Anterior cingulate cortex (tissue), 58 donors: Measurements from ENCODE around the gene CDH4.

Experiments
- DNase-seq, 58 donors: peaks; one replicate each; lab custom pipeline; 2025; lab: John Stamatoyannopoulos, UW

CDH4 gene

DNA sequence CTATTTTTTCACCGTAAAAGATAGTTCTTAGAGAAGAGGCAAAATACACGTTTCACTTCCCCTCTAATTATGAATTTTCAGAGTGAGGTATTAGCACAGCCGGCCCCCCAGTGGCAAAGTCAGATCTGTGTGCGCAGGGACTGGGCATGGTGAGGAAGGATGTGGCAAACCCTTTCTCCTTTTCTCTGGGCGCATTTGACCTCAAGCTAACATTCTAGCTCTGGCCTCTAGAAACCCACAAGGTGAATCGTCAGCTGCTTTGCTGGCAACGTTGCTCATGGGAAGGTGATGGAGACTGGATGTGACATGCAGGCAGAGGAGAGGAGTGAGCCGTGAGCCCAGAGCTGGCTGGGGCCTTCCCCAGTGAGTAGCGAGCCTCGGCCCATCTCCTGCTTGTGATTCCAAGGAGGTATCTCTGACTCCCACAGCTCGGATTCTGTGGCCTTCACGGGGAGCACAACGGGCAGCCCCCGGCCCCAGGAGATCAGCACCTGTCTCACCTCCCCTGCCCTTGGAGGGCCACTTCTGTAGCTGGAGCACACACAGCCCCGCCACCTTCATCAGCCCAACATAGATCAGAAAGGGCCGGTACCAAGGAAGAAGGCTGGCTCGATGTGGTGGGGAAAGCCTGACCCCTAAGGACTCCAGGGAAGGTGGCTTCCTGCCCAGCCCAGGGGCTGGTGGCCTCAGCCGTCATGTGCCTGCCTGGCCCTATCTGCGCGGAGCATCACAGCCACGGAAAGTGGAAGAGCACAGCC is 660.8 kb downstream of the CDH4 start:
- DNase-seq = no peak

DNA sequence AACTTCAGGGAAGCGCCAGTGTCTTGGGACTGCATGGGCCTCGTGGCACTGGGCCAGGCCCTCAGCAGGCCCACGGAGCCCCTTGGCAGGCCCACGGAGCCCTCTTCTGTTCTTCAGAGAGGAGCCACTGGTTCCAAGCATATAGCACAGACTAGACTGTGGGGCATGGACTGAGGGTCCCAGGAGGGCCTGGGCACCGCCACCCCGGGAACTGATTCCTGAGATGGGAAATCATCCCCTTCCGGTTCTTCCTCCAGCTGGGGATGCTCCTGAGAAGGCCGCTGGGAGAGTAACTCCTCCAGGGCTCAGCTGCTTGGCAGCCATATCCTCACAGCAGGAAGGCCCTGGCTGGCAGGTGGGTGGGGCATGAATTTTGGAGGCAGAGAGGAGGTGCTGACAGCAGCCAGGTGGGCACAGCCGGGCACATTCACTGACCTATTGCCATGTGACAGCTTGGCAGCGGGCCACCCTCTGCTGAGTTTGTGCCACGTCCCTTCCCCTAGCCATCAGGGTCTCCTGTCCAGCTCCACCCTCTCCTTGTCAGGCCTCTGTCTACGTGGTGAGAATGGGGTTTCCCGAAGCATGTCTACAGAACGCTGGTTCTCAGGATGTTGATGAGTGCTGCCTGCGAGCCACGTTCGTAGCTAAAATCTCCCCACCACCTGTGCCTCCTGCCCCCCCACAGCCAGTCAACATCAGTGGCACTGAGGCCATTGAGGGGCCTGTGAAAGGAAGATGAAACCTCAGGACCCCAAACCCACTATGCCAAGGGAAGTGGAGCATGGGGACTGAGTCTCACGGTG is 661.6 kb downstream of the CDH4 start:
- no peak for DNase-seq

DNA sequence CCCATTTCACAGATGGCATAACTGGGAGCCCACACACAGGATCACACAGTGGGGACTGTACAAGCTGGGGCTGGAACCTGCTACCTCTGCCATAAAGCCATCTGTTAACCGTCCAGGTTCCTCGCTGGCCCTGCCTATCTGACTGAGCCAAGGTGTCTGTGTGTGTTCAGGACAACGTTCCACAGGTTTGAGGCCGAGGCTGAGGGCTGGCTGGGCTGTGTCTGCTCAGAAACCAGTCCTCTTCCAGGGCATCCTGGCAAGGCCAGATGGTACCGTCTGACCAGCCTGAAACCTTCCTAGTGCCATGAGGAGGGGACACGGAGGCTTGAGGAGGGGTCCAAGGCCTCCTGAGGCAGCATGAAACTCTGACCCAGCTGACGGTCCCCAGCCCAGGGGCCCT is 663.0 kb downstream of the CDH4 start:
- DNase-seq = no peak

DNA sequence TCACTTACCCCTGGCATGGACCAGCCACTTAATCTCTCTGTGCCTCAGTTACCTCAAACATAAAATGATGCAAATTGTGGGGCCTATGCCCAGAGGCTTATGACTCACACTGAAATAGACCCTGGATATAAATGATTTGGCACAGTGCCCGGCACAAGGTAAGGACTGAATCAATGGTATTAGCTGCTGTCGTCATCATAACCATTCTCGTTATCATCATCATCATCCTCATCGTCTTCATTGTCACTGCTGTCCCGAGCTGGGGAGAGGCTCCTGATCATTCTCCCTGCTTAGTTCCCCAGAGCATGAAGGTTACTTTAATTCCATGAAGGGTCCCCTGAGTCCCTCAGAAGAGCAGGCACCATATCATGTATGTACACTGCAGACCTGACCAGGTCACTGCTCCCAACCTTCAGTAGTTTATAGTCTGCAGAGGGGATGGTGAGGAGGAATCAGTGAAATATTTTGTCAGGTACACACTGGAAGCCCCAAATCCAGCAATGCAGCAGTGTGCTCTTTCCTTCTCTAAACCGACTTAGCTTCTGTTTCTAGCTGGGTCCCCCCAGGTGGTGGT is 664.3 kb downstream of the CDH4 start:
- DNase-seq = no peak

DNA sequence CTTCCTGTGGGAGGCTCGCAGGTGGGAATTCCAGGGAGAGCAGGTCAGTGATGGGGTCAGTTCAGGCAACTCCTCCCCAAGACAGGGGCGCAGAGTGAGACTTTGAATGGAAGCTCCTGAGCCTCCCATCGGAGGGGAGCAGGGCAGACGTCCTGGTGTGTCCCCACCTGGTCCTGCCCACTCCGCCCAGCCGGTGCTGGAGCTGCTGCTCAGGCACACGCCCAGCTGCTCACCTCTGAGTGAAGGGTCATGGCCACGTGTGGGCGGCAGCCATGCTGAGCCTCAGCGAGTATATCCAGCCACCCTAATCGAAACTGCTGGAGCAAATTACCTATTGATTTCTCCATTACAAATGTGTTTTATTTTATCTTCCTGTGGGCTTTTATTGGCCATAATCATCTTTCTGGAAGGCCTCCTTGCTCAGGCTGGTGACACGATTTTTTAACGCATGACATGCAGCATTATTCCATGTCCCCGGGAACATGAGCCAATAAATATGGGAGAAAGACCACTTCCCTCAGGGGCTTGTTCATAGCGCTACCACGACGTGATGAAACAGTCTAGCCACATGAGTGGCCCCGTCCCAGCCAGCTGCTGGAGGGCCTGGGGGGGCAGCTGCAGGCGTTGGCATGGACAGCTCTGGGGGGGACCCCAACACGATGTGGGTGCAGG is 665.5 kb downstream of the CDH4 start:
- no peak for DNase-seq

DNA sequence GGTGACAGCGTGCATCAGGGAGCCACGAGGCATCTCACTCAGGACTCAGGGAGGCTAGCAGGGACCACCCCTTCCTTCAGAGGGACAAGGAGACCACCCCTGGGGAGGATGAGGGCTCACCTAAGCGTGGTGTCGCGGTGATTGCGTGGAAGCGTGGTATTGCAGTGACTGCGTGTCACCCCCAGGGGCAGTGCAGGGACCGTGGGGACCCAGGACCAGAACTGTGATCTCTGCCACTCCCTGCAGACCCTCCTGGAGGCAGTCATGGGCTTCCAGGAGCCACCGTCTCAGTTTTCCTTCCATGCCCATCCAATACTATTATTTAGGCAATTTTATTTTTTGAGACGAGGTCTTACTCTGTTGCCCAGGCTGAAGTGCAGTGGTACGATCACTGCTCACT is 666.5 kb downstream of the CDH4 start:
- DNase-seq = no peak

DNA sequence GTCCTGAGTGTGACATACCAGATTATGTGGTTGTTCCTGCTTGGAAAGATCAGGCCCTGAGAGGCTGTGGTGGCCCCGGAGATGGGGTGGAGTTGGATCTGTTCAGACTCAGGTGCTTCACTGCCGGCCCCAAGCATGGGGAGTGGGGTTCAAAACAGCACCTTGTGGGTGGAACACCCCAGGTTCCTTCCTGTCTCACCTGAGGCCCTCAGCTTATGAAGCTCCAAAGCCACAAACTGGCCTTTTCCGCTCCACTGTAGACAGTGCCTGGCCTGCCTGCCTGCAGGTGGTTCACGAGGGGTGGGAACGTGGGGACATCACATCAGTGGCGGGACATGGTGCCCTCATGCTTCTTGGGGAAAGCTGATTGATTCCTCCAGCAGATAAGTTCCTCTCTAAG is 667.2 kb downstream of the CDH4 start:
- no peak for DNase-seq

DNA sequence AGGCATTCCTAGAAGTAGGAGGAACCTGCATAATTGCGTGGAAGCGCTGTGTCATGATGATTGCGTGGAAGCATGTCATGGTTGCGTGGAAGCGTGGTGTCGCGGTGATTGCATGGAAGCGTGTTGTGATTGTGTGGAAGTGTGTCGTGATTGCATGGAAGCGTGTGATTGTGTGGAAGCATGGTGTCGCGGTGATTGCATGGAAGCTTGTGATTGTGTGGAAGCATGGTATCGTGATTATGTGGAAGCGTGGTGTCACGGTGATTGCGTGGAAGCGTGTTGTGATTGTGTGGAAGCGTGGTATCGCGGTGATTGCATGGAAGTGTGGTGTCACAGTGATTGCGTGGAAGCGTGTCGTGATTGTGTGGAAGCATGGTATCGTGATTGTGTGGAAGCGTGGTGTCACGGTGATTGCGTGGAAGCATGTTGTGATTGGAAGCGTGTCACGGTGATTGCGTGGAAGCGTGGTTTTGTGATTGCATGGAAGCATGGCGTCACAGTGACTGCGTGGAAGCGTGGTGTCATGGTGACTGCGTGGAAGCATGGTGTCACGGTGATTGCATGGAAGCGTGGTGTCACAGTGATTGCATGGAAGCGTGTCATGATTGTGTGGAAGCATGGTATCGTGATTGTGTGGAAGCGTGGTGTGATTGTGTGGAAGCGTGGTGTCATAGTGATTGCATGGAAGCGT is 667.8 kb downstream of the CDH4 start:
- DNase-seq = no peak

DNA sequence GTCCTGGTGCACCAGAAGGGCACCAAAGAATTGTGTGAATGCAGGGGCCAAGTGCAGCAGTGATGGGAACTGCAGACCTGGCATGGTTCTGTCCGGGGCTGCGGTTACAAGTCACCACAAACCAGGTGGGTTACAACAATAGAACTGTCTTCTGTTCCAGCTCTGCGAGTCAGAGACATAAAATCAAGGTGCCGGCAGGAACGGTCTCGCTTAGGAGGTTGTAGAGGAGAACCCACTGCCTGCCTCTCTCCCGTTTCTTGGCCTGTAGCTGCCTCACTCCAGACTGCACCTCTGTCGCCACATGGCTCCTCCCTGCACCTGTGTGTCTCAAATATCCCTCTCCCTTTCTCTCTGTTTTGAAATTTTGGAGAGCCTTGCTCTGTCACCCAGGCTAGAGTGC is 670.4 kb downstream of the CDH4 start:
- no peak for DNase-seq

DNA sequence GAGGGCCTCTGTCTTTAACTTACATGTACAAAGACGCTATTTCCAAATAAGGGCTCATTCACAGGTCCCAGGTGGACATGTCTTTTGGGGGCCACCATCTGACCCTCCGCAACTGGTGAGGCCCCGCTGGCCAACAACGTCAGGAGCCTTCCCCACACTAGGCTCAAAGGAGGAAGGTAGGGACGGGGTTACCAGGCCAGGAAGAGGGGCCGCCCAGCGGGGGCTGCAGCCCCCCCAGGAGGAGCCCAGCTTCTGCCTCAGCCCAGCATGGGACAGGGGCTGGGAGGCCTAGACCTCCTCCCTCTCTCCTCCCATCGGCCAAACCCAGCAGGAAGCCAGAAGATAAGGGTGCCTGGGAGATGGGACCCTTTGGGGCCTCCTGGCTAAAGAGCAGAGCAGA is 670.9 kb downstream of the CDH4 start:
- DNase-seq = no peak

DNA sequence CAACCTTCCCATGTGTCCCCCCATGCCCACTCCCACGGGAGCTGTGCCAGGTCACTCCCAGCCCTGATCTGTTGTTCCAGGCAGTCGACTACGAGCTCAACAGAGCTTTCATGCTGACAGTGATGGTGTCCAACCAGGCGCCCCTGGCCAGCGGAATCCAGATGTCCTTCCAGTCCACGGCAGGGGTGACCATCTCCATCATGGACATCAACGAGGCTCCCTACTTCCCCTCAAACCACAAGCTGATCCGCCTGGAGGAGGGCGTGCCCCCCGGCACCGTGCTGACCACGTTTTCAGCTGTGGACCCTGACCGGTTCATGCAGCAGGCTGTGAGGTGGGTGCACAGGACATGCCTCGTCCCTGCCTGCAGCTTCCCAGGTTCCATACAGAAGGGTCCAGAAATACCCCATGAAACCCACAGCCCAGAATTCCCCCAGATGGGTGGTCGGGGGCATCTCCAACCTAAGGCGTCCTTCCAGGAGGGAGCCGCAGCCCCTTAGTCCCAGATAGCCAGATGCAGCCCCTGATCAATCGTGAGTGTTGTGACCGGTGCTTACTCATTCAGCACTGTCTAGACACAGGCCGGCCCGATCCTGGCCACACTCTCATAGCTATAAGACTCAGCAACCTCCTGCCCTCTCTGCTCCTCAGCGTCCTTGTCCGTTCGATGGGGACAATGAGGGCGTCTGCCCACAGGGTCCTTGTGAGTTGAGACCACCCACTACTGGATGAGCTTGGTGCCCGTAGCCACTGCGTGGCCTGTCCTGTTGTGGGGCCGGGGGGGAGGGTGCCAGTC is 671.5 kb downstream of the CDH4 start:
- DNase-seq = no peak

DNA sequence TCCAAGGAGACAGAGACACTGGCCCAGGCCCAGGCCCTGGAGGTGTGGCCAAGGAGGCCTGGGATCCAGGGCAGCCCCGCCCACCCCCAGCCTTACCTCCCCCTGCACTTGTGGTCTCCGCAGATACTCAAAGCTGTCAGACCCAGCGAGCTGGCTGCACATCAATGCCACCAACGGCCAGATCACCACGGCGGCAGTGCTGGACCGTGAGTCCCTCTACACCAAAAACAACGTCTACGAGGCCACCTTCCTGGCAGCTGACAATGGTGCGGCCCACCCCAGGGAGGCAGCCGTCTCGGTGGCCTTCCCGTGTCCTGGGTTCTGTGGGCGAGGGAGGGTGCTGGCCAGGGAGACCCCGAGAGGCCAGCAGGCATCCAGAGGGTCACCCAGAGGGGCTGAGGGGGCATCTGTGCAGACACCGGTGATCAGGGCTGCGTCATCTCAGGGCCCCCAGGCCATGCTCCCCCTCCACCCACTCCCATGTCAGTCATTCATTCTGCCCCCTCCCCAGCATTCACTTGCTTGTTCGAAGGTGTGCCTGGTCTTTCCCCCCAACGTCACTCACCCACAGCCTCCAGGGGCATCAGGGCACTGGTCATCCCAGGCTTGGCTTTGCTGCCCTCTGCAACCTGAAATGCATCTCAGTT is 672.3 kb downstream of the CDH4 start:
- DNase-seq = no peak

DNA sequence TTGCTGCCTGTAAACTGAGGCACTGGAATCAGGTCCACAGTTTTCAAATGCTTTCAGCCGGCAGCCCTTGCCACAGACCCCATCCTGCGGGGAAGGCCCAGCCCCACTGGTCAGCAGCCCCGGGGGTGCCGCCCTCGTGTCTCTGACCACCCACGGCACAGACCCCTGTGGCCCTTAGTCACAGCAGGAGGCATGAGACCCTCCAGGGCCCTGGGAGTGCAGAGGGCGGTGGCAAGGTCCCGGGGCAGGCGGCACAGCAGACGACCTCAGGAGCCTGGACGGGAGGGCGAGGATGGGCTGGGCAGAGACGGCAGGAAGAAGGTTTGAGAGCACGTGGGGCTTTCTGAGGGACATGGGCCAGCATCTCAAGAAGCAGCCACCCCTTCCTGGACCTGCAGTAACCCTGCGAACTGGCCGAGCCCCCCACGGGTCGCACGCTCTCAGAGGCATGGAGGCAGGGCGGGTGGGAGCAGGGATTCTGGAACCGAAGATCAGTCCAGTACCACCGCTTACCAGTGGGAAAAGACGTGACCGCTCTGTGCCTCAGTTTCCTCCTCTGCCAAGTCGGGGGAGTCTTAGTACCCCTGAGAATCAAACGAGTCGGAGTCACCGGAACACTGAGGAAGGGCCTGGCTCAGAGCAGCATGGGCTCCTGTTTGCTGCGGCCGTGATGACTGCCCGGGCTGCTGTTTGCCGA is 672.9 kb downstream of the CDH4 start:
- DNase-seq = no peak

DNA sequence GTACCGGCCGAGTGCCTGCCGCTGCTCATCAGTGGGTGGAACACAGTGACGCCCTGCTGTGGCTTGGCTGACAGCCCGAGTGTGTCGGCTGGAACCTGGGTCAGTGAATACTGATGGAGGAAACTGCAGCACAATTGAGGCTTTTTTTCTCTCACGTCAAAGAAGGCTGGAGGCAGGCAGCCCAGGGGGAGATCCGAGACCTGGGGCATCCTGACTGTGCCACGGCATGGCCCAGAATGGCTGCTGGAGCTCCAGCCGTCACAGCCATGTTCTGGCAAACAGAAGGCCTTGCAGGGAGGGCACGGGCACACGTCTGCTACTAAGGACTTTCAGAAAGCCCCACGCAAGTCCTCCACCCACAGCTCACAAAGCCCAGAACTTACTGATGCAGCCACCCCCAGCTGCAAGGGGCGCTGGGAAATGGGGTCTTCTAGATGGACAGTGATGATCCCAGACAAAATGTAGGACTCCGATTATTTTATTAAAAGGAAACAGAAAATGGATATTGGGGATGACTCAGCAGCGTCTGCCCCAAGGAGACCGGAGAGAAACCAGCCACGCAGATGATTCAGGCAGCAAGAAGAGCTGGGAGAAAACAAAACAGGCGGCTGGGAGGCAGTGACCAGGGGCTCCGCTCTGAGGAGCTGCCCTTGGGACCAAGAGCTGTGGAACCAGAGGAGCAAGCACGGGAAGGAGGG is 673.6 kb downstream of the CDH4 start:
- no peak for DNase-seq

DNA sequence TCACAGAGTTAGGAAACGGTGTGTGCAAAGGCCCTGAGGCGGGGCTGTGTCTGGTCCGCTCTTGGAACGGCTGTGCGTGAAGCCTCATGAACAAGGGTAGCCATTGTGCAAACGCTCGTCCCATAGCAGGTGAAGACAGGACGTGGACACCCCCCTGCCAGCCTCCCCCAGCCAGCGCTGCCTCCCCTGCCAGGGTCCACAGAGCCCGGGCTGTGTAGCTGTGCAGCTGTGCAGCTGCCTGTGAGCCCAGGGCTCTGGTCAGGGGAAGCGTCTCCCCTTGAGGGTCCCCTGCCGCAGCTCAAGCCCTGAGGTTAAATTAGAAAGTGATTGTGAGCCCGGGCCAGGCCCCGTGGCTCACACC is 674.2 kb downstream of the CDH4 start:
- DNase-seq = no peak

DNA sequence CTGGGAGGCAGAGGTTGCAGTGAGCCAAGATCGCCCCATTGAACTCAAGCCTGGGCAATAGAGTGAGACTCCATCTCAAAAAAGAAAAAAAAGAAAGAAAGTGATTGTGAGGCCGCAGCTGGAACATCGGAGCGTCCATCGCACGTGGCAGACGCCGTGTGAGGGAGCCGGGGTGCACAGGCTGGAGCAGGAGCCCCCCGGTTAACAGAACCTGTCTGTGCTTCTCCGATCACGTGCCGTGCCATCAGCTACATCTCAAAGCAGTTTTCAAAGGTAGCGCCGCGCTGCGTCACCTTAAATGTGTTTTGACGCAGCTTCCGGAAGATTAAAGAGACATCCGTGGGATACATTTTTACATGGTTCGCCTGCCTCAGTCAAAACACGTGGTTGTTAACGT is 674.7 kb downstream of the CDH4 start:
- DNase-seq = no peak

DNA sequence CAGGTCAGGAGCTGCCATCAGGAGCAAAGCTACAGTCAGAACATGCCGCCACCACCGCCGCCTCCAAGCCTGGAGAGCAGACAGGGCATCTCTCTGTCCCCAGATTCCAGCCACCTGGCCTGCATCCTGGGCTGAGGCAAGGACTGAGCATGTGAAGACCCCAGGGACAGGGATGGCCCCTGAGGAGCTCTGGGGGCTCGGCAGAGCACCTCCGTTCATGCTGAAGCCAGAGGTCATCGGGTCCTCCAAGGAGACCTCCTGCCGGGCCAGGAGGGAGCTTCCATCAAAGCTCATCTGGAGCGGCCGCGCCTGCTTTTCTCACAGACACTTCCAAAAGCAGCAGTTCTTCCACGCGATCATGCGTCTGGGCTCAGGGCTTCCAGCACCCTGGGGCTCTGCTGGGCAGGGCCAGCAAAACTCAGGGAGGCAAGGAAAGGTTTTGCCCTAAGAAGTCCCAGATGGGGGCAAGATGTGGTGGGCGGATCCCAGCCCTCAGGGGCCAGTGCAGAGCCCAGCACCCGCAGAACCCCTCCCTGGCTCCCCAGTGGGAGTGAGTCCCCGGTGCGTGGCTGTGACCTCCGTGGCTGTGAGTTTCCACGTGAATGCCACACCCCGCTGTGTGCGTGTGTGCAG is 675.2 kb downstream of the CDH4 start:
- no peak for DNase-seq
